ENCODE results near the gene EEF2. TPM values are rescaled to one million over a fixed set of nuclear protein-coding genes. Genes with fewer than 3 reads are reported as not detected.

Gene EEF2
- total RNA-seq, 2 experiments from 2014 or later, result 1,633 to 3,507 TPM

- POLR2A ChIA-PET, result interaction anchor here (0.6 to 0.7 kb wide), 3 partner anchors 9 to 259 kb away, joined by 3 to 8 read pairs (median 4); no protein-coding TSS in a partner anchor
- Histone ChIP-seq H3K4me2 (ENCODE audit: low read length) (peak overlapping the region; percentile 97), H3K9me3 (ENCODE audit: low read length) (no peaks in the 10 kb centered on the region), H2AFZ (ENCODE audit: low read length) (peak overlapping the region; percentile 84), H3K4me3 (ENCODE audit: low read depth, low read length, poor library complexity, severe bottlenecking) (peak overlapping the region; percentile 93), H3K79me2 (ENCODE audit: insufficient read depth, low read depth, low read length) (peaks cover 30% of the 10 kb centered on the region), H3K36me3 (ENCODE audit: insufficient read depth, low read length) (peaks cover 24% of the 10 kb centered on the region), H3K9me2 (ENCODE audit: insufficient read depth, low read length) (no peaks in the 10 kb centered on the region), H3K4me1 (ENCODE audit: insufficient read depth, low read length, poor library complexity, severe bottlenecking) (peaks cover 42% of the 10 kb centered on the region), H4K20me1 (ENCODE audit: insufficient read depth, low read length) (peaks cover 23% of the 10 kb centered on the region), H3K27ac (ENCODE audit: low read depth, low read length, poor library complexity, severe bottlenecking) (peak overlapping the region; percentile 87)
- no TSS peak for BruUV-seq (replicated peaks)
- TF ChIP-seq CTCF (conservative IDR thresholded peaks at IDR 0.05; ENCODE audit: low read length) (peak; percentile 76), EZH2phosphoT487 (IDR thresholded peaks at IDR 0.05; ENCODE audit: borderline replicate concordance, low read depth, low read length) (no peak)
- intact Hi-C loops (cut with micrococcal nuclease; ENCODE audit: unreplicated experiment), result loop anchor here (2.0 to 5.0 kb wide), 5 partner anchors 79 to 260 kb away; partner anchors contain the start of genes ANKRD24, MAP2K2, SIRT6 and YJU2
- CTCF ChIA-PET (ENCODE audit: unreplicated experiment), result no interaction called here
- peak; percentile 95 for DNase-seq (ENCODE audit: low spot score)
These were observed 2.5 kb upstream of the EEF2 start for GRCh38 chr19:3987619-3988371.

- peaks cover 44% of the 10 kb centered on the region for H3K79me2 ChIP-seq (ENCODE audit: insufficient read depth, low read depth, low read length)
- peaks cover 37% of the 10 kb centered on the region for H3K36me3 ChIP-seq (ENCODE audit: insufficient read depth, low read length)
- no peaks in the 10 kb centered on the region for H3K9me2 ChIP-seq (ENCODE audit: insufficient read depth, low read length)
- H3K4me2 ChIP-seq (ENCODE audit: low read length), result peak overlapping the region; percentile 97
- POLR2A ChIA-PET, result interaction anchor here (0.6 to 1.4 kb wide), 2 partner anchors 10 to 1763 kb away, joined by 3 to 4 read pairs; no protein-coding TSS in a partner anchor
- peak overlapping the region; percentile 87 for H3K27ac ChIP-seq (ENCODE audit: low read depth, low read length, poor library complexity, severe bottlenecking)
- peaks cover 36% of the 10 kb centered on the region for H4K20me1 ChIP-seq (ENCODE audit: insufficient read depth, low read length)
- H3K4me3 ChIP-seq (ENCODE audit: low read depth, low read length, poor library complexity, severe bottlenecking), result peak overlapping the region; percentile 93
- peaks cover 42% of the 10 kb centered on the region for H3K4me1 ChIP-seq (ENCODE audit: insufficient read depth, low read length, poor library complexity, severe bottlenecking)
- CTCF ChIA-PET (ENCODE audit: unreplicated experiment), result no interaction called here
- no peaks in the 10 kb centered on the region for H3K9me3 ChIP-seq (ENCODE audit: low read length)
- peak; percentile 89 for DNase-seq (ENCODE audit: low spot score)
- peak overlapping the region; percentile 84 for H2AFZ ChIP-seq (ENCODE audit: low read length)
- intact Hi-C loops (cut with micrococcal nuclease; ENCODE audit: unreplicated experiment), result loop anchor here (1.0 to 5.0 kb wide), 7 partner anchors 21 to 261 kb away; partner anchors contain the start of genes ANKRD24, MAP2K2, PIAS4 and SIRT6
- TF ChIP-seq CTCF (conservative IDR thresholded peaks at IDR 0.05; ENCODE audit: low read length), result peak; percentile 93
- TF ChIP-seq EZH2phosphoT487 (IDR thresholded peaks at IDR 0.05; ENCODE audit: borderline replicate concordance, low read depth, low read length), result no peak
- BruUV-seq (replicated peaks), result no TSS peak
These were observed 1.2 kb upstream of the EEF2 start for GRCh38 chr19:3986260-3987041.
